Adipocyte (in vitro differentiated cells): Measurements from ENCODE around the gene CEP131.

ENCODE experiments used
- DNase-seq: peaks from one replicate; pipeline ENCODE4 v3.0.0-alpha.2; 2015; ENCODE audit warnings: low read depth
- H3K27me3 ChIP-seq: replicated peaks from 2 replicates; pipeline ENCODE4 v1.7.0; 2013; ENCODE audit warnings: mild to moderate bottlenecking, low read length, moderate library complexity; ENCODE audit not compliant: control insufficient read depth, insufficient read depth
- H3K36me3 ChIP-seq: 2 replicates; pipeline ENCODE4 v1.7.0; 2013; ENCODE audit warnings: low read length, mild to moderate bottlenecking, moderate library complexity; ENCODE audit not compliant: control insufficient read depth, insufficient read depth, severe bottlenecking
- H3K4me1 ChIP-seq: 2 replicates; pipeline ENCODE4 v1.7.0; 2013; ENCODE audit warnings: mild to moderate bottlenecking, low read length, moderate library complexity; ENCODE audit not compliant: control insufficient read depth, insufficient read depth
- H3K4me3 ChIP-seq: 2 replicates; pipeline ENCODE4 v1.7.0; 2013; ENCODE audit warnings: mild to moderate bottlenecking, low read length, moderate library complexity
- H3K9ac ChIP-seq: 2 replicates; pipeline ENCODE4 v1.7.0; 2013; ENCODE audit warnings: mild to moderate bottlenecking, low read length, moderate library complexity
- H3K9me3 ChIP-seq: 2 replicates; pipeline ENCODE4 v1.7.0; 2013; ENCODE audit warnings: mild to moderate bottlenecking, low read length, moderate library complexity; ENCODE audit not compliant: control insufficient read depth

Gene CEP131

GRCh38 chr17:81243333-81243664 is 20.5 kb upstream of the CEP131 start:
- DNase-seq = no peak
- no peaks in the 10 kb centered on the region for H3K27me3 ChIP-seq

DNA sequence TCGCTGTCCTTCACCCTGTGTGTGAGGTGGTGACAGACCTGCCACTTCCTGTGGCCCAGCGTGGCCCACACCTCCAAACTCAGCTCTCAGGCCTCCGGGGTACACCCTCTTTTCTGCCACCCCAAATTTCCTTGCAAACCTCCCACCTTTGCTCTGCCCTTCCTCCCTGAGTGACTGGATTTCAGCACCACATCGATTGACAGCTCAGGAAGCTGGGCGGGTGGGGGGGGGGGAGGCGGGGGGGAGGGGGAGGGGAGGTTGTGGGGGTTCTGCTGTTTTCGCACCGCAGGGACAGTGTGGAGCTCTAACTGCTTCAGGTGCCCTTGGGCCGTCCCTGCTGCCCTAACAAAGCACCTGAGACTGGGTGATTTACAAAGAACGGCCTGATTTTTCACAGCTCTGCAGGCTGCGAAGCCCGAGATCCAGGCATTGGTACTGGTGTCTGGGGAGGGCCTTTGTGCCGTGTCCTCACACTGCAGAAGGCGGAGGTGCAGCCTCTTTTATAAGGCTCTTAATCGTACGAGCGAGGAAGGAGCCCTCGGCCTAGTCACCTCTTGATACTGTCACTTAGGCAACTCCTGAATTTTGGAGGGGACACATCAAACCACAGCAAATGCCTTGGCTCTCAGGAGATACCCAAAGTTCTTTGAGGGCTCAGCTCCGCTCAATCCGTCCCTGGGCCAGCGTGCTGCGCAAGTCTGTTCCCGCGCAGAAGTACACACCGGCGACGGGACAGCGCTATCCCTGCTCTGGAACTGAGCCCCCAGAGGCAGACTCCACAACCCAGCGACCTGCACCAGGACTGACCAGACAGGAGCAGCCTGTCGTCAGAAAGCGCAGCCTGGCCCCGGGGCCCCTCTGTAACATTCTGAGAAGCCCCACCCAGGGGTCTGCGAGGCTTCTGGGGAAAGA is 19.9 kb upstream of the CEP131 start:
- H3K4me1 ChIP-seq = peaks cover 22% of the 10 kb centered on the region
- H3K9me3 ChIP-seq = no peaks in the 10 kb centered on the region
- DNase-seq = no peak
- H3K36me3 ChIP-seq = peaks cover 5% of the 10 kb centered on the region
- H3K27me3 ChIP-seq = no peaks in the 10 kb centered on the region
- H3K9ac ChIP-seq = no peak overlapping the region
- no peak overlapping the region for H3K4me3 ChIP-seq

More at GRCh38 chr17:81243333-81243664, 20.5 kb upstream of the CEP131 start:
- H3K4me1 ChIP-seq = peaks cover 16% of the 10 kb centered on the region
- H3K36me3 ChIP-seq = peaks cover 5% of the 10 kb centered on the region
- no peak overlapping the region for H3K4me3 ChIP-seq
- H3K9me3 ChIP-seq = no peaks in the 10 kb centered on the region
- no peak overlapping the region for H3K9ac ChIP-seq

DNA sequence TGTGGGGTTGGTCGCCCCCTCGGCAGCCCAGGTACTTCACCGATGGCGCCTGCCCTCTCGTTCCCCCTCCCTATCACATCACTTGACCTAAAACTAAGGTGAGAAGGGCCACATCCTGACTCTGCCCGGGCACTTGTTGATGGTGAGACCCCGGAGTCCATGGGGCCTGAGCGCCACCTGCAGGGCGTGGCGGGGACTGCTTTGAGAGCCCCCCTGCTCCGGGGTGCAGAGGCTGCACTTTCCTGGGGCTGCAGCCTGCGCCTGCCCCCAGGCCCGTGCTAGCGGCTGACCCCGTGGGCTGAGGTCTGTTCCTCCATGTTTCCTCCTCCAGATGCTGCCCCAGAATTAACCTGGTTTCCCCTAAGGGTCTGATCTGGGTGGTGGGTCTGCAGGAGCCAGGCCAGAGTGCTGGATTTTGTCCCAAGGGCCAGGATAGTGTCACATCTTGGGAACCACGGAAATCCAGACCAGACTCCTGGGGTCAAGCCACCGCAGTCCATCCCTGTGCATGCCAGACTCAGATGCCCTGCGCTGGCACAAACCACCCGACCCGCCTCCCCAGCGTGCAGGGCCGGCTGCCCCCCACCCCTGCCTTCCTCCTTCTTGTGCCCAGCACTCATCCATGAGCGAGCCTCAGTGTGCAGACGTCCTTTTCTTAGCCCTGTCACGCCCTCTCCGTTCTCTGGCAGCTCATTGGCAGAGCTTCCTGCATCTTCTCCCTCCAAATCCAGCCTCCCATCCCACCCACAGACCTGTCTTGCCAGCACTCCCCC is 19.1 kb upstream of the CEP131 start:
- peak; percentile 67 for DNase-seq
- Histone ChIP-seq H3K9me3 (no peaks in the 10 kb centered on the region), H3K4me3 (no peak overlapping the region), H3K9ac (no peak overlapping the region), H3K27me3 (no peaks in the 10 kb centered on the region), H3K4me1 (peaks cover 29% of the 10 kb centered on the region), H3K36me3 (peaks cover 5% of the 10 kb centered on the region)

DNA sequence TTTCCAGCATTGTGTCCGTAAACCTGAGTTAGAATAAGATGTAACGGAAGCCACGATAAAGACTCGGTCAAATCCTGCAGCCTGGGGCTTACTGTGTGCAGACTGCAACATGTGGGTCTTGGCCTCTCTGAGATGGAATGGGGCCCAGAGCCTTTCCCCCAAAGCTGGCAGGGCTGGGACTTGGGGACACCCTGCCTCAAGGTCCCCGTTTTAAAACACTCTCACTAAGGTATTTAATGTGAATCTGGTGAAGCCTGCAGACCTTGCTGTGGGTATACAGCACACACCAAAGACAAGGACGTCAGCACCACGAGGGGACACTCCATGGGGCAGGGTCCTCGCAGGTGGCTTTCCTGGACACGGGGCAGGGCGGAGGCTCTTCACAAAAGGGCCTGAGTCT is 18.4 kb upstream of the CEP131 start:
- Histone ChIP-seq H3K9me3 (no peaks in the 10 kb centered on the region), H3K4me3 (no peak overlapping the region), H3K9ac (no peak overlapping the region), H3K4me1 (peaks cover 29% of the 10 kb centered on the region), H3K36me3 (peaks cover 5% of the 10 kb centered on the region), H3K27me3 (no peaks in the 10 kb centered on the region)
- DNase-seq = no peak

- Histone ChIP-seq H3K9me3 (no peaks in the 10 kb centered on the region), H3K36me3 (peaks cover 2% of the 10 kb centered on the region), H3K9ac (no peak overlapping the region), H3K4me1 (peaks cover 29% of the 10 kb centered on the region), H3K4me3 (no peak overlapping the region), H3K27me3 (no peaks in the 10 kb centered on the region)
- no peak for DNase-seq
Measured at GRCh38 chr17:81240761-81241160, 18.0 kb upstream of the CEP131 start.

DNA sequence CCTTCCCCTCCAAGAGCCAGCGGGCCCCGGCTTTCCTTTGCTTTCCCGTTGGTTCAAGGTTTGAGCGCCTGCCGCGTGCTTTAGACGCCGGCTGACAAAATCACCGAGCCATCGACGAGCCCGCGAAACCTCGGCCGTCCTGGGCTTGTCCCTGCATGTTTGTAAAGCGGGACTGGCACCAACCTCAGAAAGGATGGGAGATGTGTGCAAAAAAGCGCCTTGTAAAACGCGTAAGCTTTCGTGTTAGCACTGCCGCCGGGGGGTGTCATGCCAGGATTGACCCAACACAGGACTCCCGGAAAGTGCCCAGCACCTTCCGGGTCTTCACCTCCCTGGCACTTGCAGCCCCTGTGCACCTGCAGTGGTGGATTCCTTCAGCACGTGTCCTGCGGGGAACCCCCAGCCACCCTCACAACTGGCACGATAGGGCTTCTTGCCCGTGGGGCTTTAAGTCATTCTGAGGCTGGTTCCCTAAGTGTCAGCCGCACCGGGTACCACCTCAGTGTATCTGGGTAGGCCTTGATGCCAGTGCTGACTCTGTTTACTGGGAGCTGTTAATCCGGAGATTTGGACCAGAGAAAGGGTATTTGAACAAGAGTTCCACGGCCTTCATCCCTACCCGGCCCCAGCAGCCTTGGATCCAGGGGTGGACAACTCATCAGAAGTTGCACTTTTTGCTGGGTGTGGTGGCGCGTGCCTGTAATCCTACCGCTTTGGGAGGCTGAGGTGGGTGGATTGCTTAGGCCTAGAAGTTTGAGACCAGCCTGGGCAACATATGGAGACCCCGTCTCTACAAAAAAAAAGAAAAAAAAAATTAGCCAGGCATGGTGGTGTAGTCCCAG is 17.2 kb upstream of the CEP131 start:
- Histone ChIP-seq H3K4me3 (peak overlapping the region; percentile 99), H3K9ac (peak overlapping the region; percentile 95), H3K4me1 (peaks cover 27% of the 10 kb centered on the region), H3K36me3 (no peaks in the 10 kb centered on the region), H3K9me3 (no peaks in the 10 kb centered on the region), H3K27me3 (no peaks in the 10 kb centered on the region)
- DNase-seq = peak; percentile 37

DNA sequence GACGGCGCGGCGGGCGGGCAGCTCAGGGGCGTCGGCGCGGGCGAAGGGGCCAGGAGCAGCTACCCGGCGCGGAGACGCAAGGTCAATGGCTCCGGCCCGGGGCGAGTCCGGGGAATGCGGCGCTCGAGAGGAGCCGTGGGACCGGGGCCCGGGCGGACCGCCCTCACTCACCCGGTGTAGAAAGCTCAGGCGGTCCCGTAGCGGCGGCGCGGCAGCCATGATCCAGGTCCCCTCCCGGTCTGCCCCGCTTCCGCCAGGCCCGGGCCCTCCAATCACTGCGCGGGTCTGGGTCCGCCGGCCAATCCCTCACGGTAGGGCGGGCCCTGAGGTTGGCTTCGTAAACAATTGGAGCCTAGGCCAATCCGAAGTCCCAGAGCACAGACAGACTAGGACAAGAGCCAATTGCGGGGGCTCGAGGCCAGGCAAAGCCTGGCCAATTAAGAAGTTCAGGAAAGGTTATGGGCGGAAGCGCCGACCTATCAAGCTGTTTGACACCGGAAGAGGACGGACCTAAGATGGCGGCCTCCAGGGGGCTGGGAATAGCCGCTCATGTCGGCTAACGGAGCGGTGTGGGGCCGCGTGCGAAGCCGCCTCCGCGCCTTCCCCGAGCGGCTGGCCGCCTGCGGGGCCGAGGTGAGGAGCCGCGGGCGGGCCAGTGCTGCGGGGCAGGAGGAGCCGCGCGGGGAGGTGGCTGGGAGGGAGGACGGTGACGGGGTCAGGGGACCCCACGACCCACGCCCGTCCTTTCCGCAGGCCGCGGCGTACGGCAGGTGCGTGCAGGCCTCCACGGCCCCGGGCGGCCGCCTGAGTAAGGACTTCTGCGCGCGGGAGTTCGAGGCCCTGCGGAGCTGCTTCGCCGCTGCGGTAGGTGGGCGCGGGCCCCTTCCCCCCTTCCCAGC is 16.3 kb upstream of the CEP131 start, which contains the start of the genes NDUFAF8 and TEPSIN:
Gene NDUFAF8, plus strand, starts transcription at position 504 of the 899 bp plus-strand sequence. Its CDS starts 46 bp downstream, at position 550.
Gene TEPSIN, minus strand, starts transcription at position 241 of the 899 bp plus-strand sequence. Its CDS starts 22 bp downstream, at position 219.
- H3K4me1 ChIP-seq = peaks cover 23% of the 10 kb centered on the region
- peak within 1 kb of the TSS; percentile 99 for H3K4me3 ChIP-seq
- H3K36me3 ChIP-seq = no peaks in the 10 kb centered on the region
- H3K9ac ChIP-seq = peak within 1 kb of the TSS; percentile 95
- peak; percentile 100 for DNase-seq
- H3K9me3 ChIP-seq = no peaks in the 10 kb centered on the region
- H3K27me3 ChIP-seq = no peaks in the 10 kb centered on the region

GRCh38 chr17:81238490-81238814 is 15.7 kb upstream of the CEP131 start:
- Histone ChIP-seq H3K4me3 (peak overlapping the region; percentile 99), H3K27me3 (no peaks in the 10 kb centered on the region), H3K9me3 (no peaks in the 10 kb centered on the region), H3K4me1 (peaks cover 23% of the 10 kb centered on the region), H3K36me3 (no peaks in the 10 kb centered on the region), H3K9ac (peak overlapping the region; percentile 92)
- DNase-seq = no peak

GRCh38 chr17:81237591-81238489 is 15.1 kb upstream of the CEP131 start:
- Histone ChIP-seq H3K9me3 (no peaks in the 10 kb centered on the region), H3K36me3 (peaks cover 6% of the 10 kb centered on the region), H3K4me3 (peak overlapping the region; percentile 99), H3K4me1 (peaks cover 23% of the 10 kb centered on the region), H3K9ac (peak overlapping the region; percentile 92), H3K27me3 (no peaks in the 10 kb centered on the region)
- peak; percentile 17 for DNase-seq
